Sigmoid colon (tissue), 7 donors: Measurements from ENCODE around the gene HDAC3. TPM values are rescaled to one million over a fixed set of nuclear protein-coding genes. Genes with fewer than 3 reads are reported as not detected.

Source experiments
- DNase-seq: peaks from one replicate; pipeline ENCODE4 v3.0.0-alpha.2; 2019
- H3K27ac ChIP-seq, 4 donors: fragments of 200-600 bp; sonication (generic); one replicate each; pipeline ENCODE4 v1.5.1; 2016 to 2019; ENCODE audit warnings: mild to moderate bottlenecking in 1 of 4
- H3K27me3 ChIP-seq, 3 donors: fragments of 200-600 bp; sonication (generic); one replicate each; pipeline ENCODE4 v1.5.1; 2019; ENCODE audit warnings: mild to moderate bottlenecking in 1 of 3
- H3K36me3 ChIP-seq, 4 donors: fragments of 200-600 bp; sonication (generic); one replicate each; pipeline ENCODE4 v1.5.1; 2016 to 2019
- H3K4me1 ChIP-seq, 4 donors: fragments of 200-600 bp; sonication (generic); one replicate each; pipeline ENCODE4 v1.5.1; 2017 to 2019
- H3K4me3 ChIP-seq, 4 donors: fragments of 200-600 bp; sonication (generic); one replicate each; pipeline ENCODE4 v1.5.1; 2017 to 2019; ENCODE audit warnings: mild to moderate bottlenecking in 2 of 4, moderate library complexity in 1 of 4
- H3K9me3 ChIP-seq, 4 donors: fragments of 200-600 bp in 3 of 4; sonication (generic) in 3 of 4; one replicate each; pipeline versions ENCODE4 v1.5.1 to v1.6.1; 2013 to 2019
- CTCF ChIP-seq, 4 experiments: fragments of 450-650 bp in 3 of 4; fragments of 200-600 bp in 1 of 4; IDR thresholded peaks; one replicate each; pipeline ENCODE4 v1.5.1; 2016 to 2019; ENCODE audit warnings: antibody characterized with exemption in 4 of 4, mild to moderate bottlenecking in 3 of 4, moderate library complexity in 2 of 4
- EP300 ChIP-seq, 4 donors: sonication (generic); formaldehyde crosslinking; IDR thresholded peaks; one replicate each; pipeline ENCODE4 v1.6.1; 2017; ENCODE audit warnings: antibody characterized with exemption in 4 of 4
- POLR2A ChIP-seq, 2 donors: fragments of 450-650 bp; IDR thresholded peaks; one replicate each; pipeline ENCODE4 v1.6.1; 2016; ENCODE audit warnings: antibody characterized with exemption in 2 of 2, mild to moderate bottlenecking in 2 of 2, moderate library complexity in 2 of 2
- POLR2AphosphoS5 ChIP-seq, 4 donors: sonication (generic); formaldehyde crosslinking; IDR thresholded peaks; one replicate each; pipeline ENCODE4 v1.6.1; 2017; ENCODE audit warnings: antibody characterized with exemption in 4 of 4
- WGBS, 2 donors: extraction: QIAGEN DNeasy Blood & Tissue Kit; methylation state at CpG; one replicate each; pipeline ENCODE4 v1.1.7; 2013; 5-methylcytosine and 5-hydroxymethylcytosine counted together
- intact Hi-C: fragments of 100-400 bp; cut with DNase I; formaldehyde crosslinking; loops from one replicate; pipeline ENCODE4 v1.15.1; 2023
- polyA plus RNA-seq, 3 donors: library from polyadenylated mRNA; stranded (reverse); fragments of 200-250 nt; gene quantifications; one replicate each; pipeline ENCODE4 v1.2.3, GENCODE V29; 2013
- small RNA-seq, 3 donors: library from RNA; depleted of rRNA; stranded (forward); fragments of <200 nt; gene quantifications; one replicate each; pipeline ENCODE3, GENCODE V24; 2016
- total RNA-seq, 4 donors: library from RNA; depleted of rRNA; stranded (reverse); fragments of >200 nt; gene quantifications; one replicate each; pipeline ENCODE4 v1.1.0, GENCODE V29; 2016
- donor health status: healthy with polysubstance abuse.
- donor health status: Bipolar disorder and iron deficiency.
- donor health status: healthy.

HDAC3 gene
- total and polyA plus RNA-seq, 7 donors, result 32.4 to 51.5 (median 38.2) TPM

GRCh38 chr5:141590127-141590526 is 46.5 kb downstream of the HDAC3 start:
- TF ChIP-seq POLR2AphosphoS5 (IDR thresholded peaks at IDR 0.05), result no peak
- intact Hi-C loops, result no loop called here
- Histone ChIP-seq H3K9me3 (no peaks in the 10 kb centered on the region), H3K27me3 (no peaks in the 10 kb centered on the region), H3K4me1 (no peaks in the 10 kb centered on the region), H3K36me3 (peaks cover 0 to 18% (median 5%) of the 10 kb centered on the region in 4 donors), H3K4me3 (no peak overlapping the region), H3K27ac (no peak overlapping the region)
- WGBS, 2 donors, result 57 to 80% methylated on average over 2 of the region's 2 CpGs
- no peak for DNase-seq

GRCh38 chr5:141586246-141586645 is 50.4 kb downstream of the HDAC3 start:
- DNase-seq, result no peak
- Histone ChIP-seq H3K27me3 (no peaks in the 10 kb centered on the region), H3K4me3 (no peak overlapping the region), H3K9me3 (no peaks in the 10 kb centered on the region), H3K36me3 (peaks cover 0 to 55% (median 10%) of the 10 kb centered on the region in 4 donors), H3K4me1 (no peaks in the 10 kb centered on the region), H3K27ac (no peak overlapping the region)
- intact Hi-C loops, result no loop called here
- TF ChIP-seq POLR2AphosphoS5 (IDR thresholded peaks at IDR 0.05) (no peak), POLR2A (IDR thresholded peaks at IDR 0.05) (no peak), EP300 (IDR thresholded peaks at IDR 0.05) (no peak), CTCF (IDR thresholded peaks at IDR 0.05) (no peak)
- 91 to 94% methylated on average over 1 of the region's 1 CpG for WGBS, 2 donors

GRCh38 chr5:141585594-141585993 is 51.1 kb downstream of the HDAC3 start:
- H3K9me3 ChIP-seq, result no peaks in the 10 kb centered on the region
- no peak overlapping the region for H3K27ac ChIP-seq
- no peak overlapping the region for H3K4me3 ChIP-seq
- DNase-seq, result no peak
- H3K4me1 ChIP-seq, result no peaks in the 10 kb centered on the region
- TF ChIP-seq POLR2A (IDR thresholded peaks at IDR 0.05) (no peak), EP300 (IDR thresholded peaks at IDR 0.05) (no peak)
- intact Hi-C loops, result no loop called here
- 84 to 97% methylated on average over 6 of the region's 6 CpGs for WGBS, 2 donors
- H3K36me3 ChIP-seq, result peaks cover 0 to 59% (median 12%) of the 10 kb centered on the region in 4 donors
- no peaks in the 10 kb centered on the region for H3K27me3 ChIP-seq

- H3K36me3 ChIP-seq, result peaks cover 0 to 88% (median 30%) of the 10 kb centered on the region in 4 donors
- 87 to 93% methylated on average over 2 of the region's 2 CpGs for WGBS, 2 donors
- intact Hi-C loops, result no loop called here
Observed at GRCh38 chr5:141574122-141574510, 62.5 kb downstream of the HDAC3 start.

GRCh38 chr5:141573489-141574121 is 63.0 kb downstream of the HDAC3 start:
- no peaks in the 10 kb centered on the region for H3K4me1 ChIP-seq
- H3K4me3 ChIP-seq, result no peak overlapping the region
- no peak for DNase-seq
- no peak for TF ChIP-seq CTCF (IDR thresholded peaks at IDR 0.05)
- no peak for TF ChIP-seq POLR2A (IDR thresholded peaks at IDR 0.05)
- TF ChIP-seq EP300 (IDR thresholded peaks at IDR 0.05), result no peak
- TF ChIP-seq POLR2AphosphoS5 (IDR thresholded peaks at IDR 0.05), result no peak
- H3K36me3 ChIP-seq, result peaks cover 0 to 82% (median 28%) of the 10 kb centered on the region in 4 donors
- intact Hi-C loops, result no loop called here
- no peaks in the 10 kb centered on the region for H3K27me3 ChIP-seq
- no peak overlapping the region for H3K27ac ChIP-seq
- WGBS, 2 donors, result 92 to 94% methylated on average over 4 of the region's 4 CpGs
- H3K9me3 ChIP-seq, result no peaks in the 10 kb centered on the region

More at GRCh38 chr5:141574122-141574510, 62.5 kb downstream of the HDAC3 start:
- DNase-seq, result no peak
- no peaks in the 10 kb centered on the region for H3K9me3 ChIP-seq
- H3K27me3 ChIP-seq, result no peaks in the 10 kb centered on the region
- no peaks in the 10 kb centered on the region for H3K4me1 ChIP-seq
- no peak overlapping the region for H3K4me3 ChIP-seq
- H3K27ac ChIP-seq, result no peak overlapping the region
- TF ChIP-seq EP300 (IDR thresholded peaks at IDR 0.05) (no peak), CTCF (IDR thresholded peaks at IDR 0.05) (no peak), POLR2AphosphoS5 (IDR thresholded peaks at IDR 0.05) (no peak), POLR2A (IDR thresholded peaks at IDR 0.05) (no peak)

Small RNA genes within 50 kb of the gene (small RNA-seq; reads per million reads assigned to genes)
- gene RPS27AP10, result 0 reads per million in 3 donors

Other genes starting within 250 kb of the HDAC3 start
- gene PCDHGB4, start 249.2 kb downstream of the HDAC3 start, total RNA-seq, result 1 to 10 TPM; 6.1 to 9.1 (median 7.5) TPM
- under 1 TPM in 1 of 3 donors, not detected in 2; 0.54 TPM for gene PCDHGB4, start 249.2 kb downstream of the HDAC3 start, polyA plus RNA-seq
- 1 to 10 TPM; 4.4 to 7.9 (median 6.6) TPM for gene PCDHGA8, start 244.2 kb downstream of the HDAC3 start, total RNA-seq
- gene PCDHGA8, start 244.2 kb downstream of the HDAC3 start, polyA plus RNA-seq, result under 1 TPM in 1 of 3 donors, not detected in 2; 0.16 TPM
- gene PCDHGB5, start 238.9 kb downstream of the HDAC3 start, total RNA-seq, result 10 to 100 TPM; 10.0 to 16.6 (median 11.8) TPM
- gene PCDHGB5, start 238.9 kb downstream of the HDAC3 start, polyA plus RNA-seq, result 1 to 10 TPM in 1 of 3 donors, under 1 TPM in 1, not detected in 1; 0.23 to 1.3 TPM
- 10 to 100 TPM in 3 of 4 donors, 1 to 10 TPM in 1; 7.5 to 15.8 (median 11.3) TPM for gene PCDHGA9, start 234.1 kb downstream of the HDAC3 start, total RNA-seq
- gene PCDHGA9, start 234.1 kb downstream of the HDAC3 start, polyA plus RNA-seq, result under 1 TPM in 1 of 3 donors, not detected in 2; 0.79 TPM
- 10 to 100 TPM in 3 of 4 donors, 1 to 10 TPM in 1; 8.9 to 15.0 (median 12.1) TPM for gene PCDHGB6, start 228.8 kb downstream of the HDAC3 start, total RNA-seq
- 1 to 10 TPM in 1 of 3 donors, not detected in 2; 1.2 TPM for gene PCDHGB6, start 228.8 kb downstream of the HDAC3 start, polyA plus RNA-seq
- 10 to 100 TPM in 2 of 4 donors, 1 to 10 TPM in 2; 6.1 to 11.5 (median 9.0) TPM for gene PCDHGA10, start 223.9 kb downstream of the HDAC3 start, total RNA-seq
- gene PCDHGA10, start 223.9 kb downstream of the HDAC3 start, polyA plus RNA-seq, result 1 to 10 TPM in 1 of 3 donors, under 1 TPM in 2; 0.23 to 1.0 (median 0.60) TPM
- 10 to 100 TPM; 16.1 to 19.4 (median 17.6) TPM for gene PCDHGB7, start 219.2 kb downstream of the HDAC3 start, total RNA-seq
- 1 to 10 TPM in 1 of 3 donors, under 1 TPM in 1, not detected in 1; 0.60 to 2.4 TPM for gene PCDHGB7, start 219.2 kb downstream of the HDAC3 start, polyA plus RNA-seq
- 10 to 100 TPM in 1 of 4 donors, 1 to 10 TPM in 3; 6.1 to 10.8 (median 8.1) TPM for gene PCDHGA11, start 215.8 kb downstream of the HDAC3 start, total RNA-seq
- gene PCDHGA11, start 215.8 kb downstream of the HDAC3 start, polyA plus RNA-seq, result under 1 TPM in 1 of 3 donors, not detected in 2; 0.89 TPM
- gene PCDHGA12, start 206.3 kb downstream of the HDAC3 start, total RNA-seq, result 10 to 100 TPM in 2 of 4 donors, 1 to 10 TPM in 2; 5.4 to 14.1 (median 11.3) TPM
- under 1 TPM in 1 of 3 donors, not detected in 2; 0.80 TPM for gene PCDHGA12, start 206.3 kb downstream of the HDAC3 start, polyA plus RNA-seq
- 10 to 100 TPM; 31.4 to 47.8 (median 39.4) TPM for gene PCDHGC3, start 160.9 kb downstream of the HDAC3 start, total RNA-seq
- gene PCDHGC3, start 160.9 kb downstream of the HDAC3 start, polyA plus RNA-seq, result 10 to 100 TPM in 2 of 3 donors, 1 to 10 TPM in 1; 5.1 to 24.1 (median 23.4) TPM
- gene PCDHGC4, start 151.8 kb downstream of the HDAC3 start, total RNA-seq, result 1 to 10 TPM; 2.5 to 8.6 (median 5.2) TPM
- gene PCDHGC4, start 151.8 kb downstream of the HDAC3 start, polyA plus RNA-seq, result under 1 TPM in 1 of 3 donors, not detected in 2; 0.47 TPM
- gene PCDHGC5, start 147.8 kb downstream of the HDAC3 start, total RNA-seq, result 1 to 10 TPM; 1.1 to 5.6 (median 3.6) TPM
- gene PCDHGC5, start 147.8 kb downstream of the HDAC3 start, polyA plus RNA-seq, result under 1 TPM in 2 of 3 donors, not detected in 1; 0.26 to 0.60 TPM
- gene DIAPH1, start 17.8 kb downstream of the HDAC3 start, total RNA-seq, result 10 to 100 TPM; 14.4 to 26.9 (median 19.8) TPM
- gene DIAPH1, start 17.8 kb downstream of the HDAC3 start, polyA plus RNA-seq, result 100 to 1,000 TPM in 1 of 3 donors, 10 to 100 TPM in 2; 54.1 to 105 (median 78.0) TPM
- 1 to 10 TPM in 3 of 4 donors, under 1 TPM in 1; 0.99 to 6.1 (median 2.1) TPM for gene RELL2, start 148 bp upstream of the HDAC3 start, total RNA-seq
- gene RELL2, start 148 bp upstream of the HDAC3 start, polyA plus RNA-seq, result 10 to 100 TPM in 1 of 3 donors, 1 to 10 TPM in 2; 2.4 to 10.5 (median 3.5) TPM
- 10 to 100 TPM; 12.1 to 31.3 (median 20.3) TPM for gene FCHSD1, start 14.6 kb upstream of the HDAC3 start, total RNA-seq
- gene FCHSD1, start 14.6 kb upstream of the HDAC3 start, polyA plus RNA-seq, result 10 to 100 TPM in 1 of 3 donors, 1 to 10 TPM in 2; 3.0 to 22.6 (median 4.4) TPM
- 1 to 10 TPM; 3.3 to 7.8 (median 3.8) TPM for gene ARAP3, start 45.4 kb upstream of the HDAC3 start, total RNA-seq
- 1 to 10 TPM; 1.2 to 7.0 (median 2.4) TPM for gene ARAP3, start 45.4 kb upstream of the HDAC3 start, polyA plus RNA-seq
- gene PCDH1, start 241.6 kb upstream of the HDAC3 start, total RNA-seq, result 10 to 100 TPM in 3 of 4 donors, 1 to 10 TPM in 1; 8.6 to 19.4 (median 13.4) TPM
- 10 to 100 TPM in 2 of 3 donors, 1 to 10 TPM in 1; 9.0 to 47.2 (median 11.8) TPM for gene PCDH1, start 241.6 kb upstream of the HDAC3 start, polyA plus RNA-seq